Measurements from ENCODE around the gene REP15.

DNA sequence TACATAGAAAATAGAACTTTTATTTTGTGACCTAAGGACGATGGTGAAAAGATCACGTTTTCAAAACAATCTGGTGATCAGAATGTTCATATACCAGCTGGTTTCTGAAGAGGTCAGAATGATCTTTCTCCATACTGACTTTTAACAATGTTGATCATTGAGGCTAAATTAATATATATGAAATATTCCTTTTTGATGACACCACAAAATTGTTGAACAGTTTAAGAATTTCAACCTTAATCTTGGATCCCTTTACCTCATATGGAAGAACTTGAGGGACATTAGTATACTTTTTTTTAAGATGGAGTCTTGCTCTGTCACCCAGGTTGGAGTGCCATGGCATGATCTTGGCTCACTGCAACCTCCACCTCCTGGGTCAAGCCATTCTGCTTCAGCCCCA, 2.8 kb upstream of the REP15 start:
- TF ChIP-seq, protein P1, sequence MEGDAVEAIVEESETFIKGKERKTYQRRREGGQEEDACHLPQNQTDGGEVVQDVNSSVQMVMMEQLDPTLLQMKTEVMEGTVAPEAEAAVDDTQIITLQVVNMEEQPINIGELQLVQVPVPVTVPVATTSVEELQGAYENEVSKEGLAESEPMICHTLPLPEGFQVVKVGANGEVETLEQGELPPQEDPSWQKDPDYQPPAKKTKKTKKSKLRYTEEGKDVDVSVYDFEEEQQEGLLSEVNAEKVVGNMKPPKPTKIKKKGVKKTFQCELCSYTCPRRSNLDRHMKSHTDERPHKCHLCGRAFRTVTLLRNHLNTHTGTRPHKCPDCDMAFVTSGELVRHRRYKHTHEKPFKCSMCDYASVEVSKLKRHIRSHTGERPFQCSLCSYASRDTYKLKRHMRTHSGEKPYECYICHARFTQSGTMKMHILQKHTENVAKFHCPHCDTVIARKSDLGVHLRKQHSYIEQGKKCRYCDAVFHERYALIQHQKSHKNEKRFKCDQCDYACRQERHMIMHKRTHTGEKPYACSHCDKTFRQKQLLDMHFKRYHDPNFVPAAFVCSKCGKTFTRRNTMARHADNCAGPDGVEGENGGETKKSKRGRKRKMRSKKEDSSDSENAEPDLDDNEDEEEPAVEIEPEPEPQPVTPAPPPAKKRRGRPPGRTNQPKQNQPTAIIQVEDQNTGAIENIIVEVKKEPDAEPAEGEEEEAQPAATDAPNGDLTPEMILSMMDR (IDR thresholded peaks at IDR 0.05): no peak
- no peak for TF ChIP-seq POLR2AphosphoS5 (IDR thresholded peaks at IDR 0.05)
- TF ChIP-seq POLR2A (IDR thresholded peaks at IDR 0.05): no peak
- no peak for TF ChIP-seq EP300 (IDR thresholded peaks at IDR 0.05)

Data from gastroesophageal sphincter (tissue), 3 donors.